ENCODE measurements around the gene RFXANK. TPM values are rescaled to one million over a fixed set of nuclear protein-coding genes. Genes with fewer than 3 reads are reported as not detected.

RFXANK gene
- total RNA-seq, 1 donor from 2014 or later: 134 TPM

DNA sequence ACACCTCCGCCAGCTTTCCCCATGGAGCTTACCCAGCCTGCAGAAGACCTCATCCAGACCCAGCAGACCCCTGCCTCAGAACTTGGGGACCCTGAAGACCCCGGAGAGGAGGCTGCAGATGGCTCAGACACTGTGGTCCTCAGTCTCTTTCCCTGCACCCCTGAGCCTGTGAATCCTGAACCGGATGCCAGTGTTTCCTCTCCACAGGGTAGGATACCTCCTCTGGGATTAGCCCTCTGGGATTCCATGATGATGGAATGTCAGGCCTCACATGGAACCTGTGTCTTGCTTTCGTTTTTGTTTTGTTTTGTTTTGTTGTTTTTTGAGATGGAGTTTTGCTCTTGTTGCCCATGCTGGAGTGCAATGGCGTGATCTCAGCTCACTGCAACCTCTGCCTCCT is 1.9 kb downstream of the RFXANK start:
- Mint-ChIP-seq H3K36me3 (ENCODE audit: insufficient read depth) (peaks cover 9% of the 10 kb centered on the region), H3K27me3 (no peaks in the 10 kb centered on the region), H3K4me1 (ENCODE audit: low read depth) (peaks cover 14% of the 10 kb centered on the region), H3K27ac (no peak overlapping the region), H3K9me3 (ENCODE audit: low read depth) (no peaks in the 10 kb centered on the region), H3K4me3 (ENCODE audit: low read depth) (peak overlapping the region; percentile 98)
- no peak for DNase-seq (ENCODE audit: low spot score, unreplicated experiment)
- no peak for TF ChIP-seq CTCF (IDR thresholded peaks at IDR 0.05; ENCODE audit: unreplicated experiment)

DNA sequence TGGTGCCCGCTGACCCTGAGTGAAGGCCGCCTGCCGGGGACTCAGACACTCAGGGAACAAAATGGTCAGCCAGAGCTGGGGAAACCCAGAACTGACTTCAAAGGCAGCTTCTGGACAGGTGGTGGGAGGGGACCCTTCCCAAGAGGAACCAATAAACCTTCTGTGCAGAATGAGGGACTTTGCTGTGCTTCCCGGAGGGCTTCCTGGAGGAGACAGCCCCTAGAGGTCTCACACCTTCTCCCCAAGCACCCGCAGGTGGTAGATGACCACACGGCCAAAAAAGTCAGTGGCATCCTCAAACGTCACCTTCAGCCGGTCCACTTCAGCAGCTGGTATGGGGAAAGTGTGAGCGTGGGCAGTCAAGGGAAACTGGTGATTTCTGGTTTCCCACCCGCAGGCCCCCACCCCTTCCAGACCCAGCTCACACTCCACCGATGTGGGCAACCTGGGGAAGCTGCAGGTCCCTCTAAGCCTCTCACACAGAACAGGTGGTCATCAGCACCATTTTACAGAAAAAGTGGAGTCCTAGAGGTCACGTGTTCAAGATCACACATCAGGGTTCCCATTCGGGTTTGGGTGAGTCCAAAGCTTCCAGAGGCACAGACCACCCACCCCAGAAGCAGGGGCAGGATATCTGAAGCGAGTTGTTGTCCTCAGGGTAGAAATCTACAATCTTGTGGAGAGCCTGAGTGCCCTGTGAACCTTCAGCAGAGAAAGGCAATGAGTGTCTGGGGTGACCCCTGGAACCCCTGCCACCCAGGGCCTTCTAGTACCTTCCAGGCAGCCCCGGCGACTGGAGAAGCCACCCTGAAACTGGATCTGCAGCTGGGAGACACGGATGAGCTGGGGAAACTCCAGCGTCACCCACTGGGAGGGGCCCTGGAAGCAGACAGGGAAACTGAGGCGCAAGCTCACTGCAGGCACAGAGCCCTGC is 9.9 kb downstream of the RFXANK start:
- no peak for DNase-seq (ENCODE audit: low spot score, unreplicated experiment)
- no peak overlapping the region for H3K27ac Mint-ChIP-seq
- H3K4me3 Mint-ChIP-seq (ENCODE audit: low read depth): peak overlapping the region; percentile 83
- peaks cover 6% of the 10 kb centered on the region for H3K4me1 Mint-ChIP-seq (ENCODE audit: low read depth)
- peaks cover 5% of the 10 kb centered on the region for H3K36me3 Mint-ChIP-seq (ENCODE audit: insufficient read depth)
- TF ChIP-seq CTCF (IDR thresholded peaks at IDR 0.05; ENCODE audit: unreplicated experiment): no peak
- H3K27me3 Mint-ChIP-seq: peaks cover 22% of the 10 kb centered on the region
- H3K9me3 Mint-ChIP-seq (ENCODE audit: low read depth): no peaks in the 10 kb centered on the region

DNA sequence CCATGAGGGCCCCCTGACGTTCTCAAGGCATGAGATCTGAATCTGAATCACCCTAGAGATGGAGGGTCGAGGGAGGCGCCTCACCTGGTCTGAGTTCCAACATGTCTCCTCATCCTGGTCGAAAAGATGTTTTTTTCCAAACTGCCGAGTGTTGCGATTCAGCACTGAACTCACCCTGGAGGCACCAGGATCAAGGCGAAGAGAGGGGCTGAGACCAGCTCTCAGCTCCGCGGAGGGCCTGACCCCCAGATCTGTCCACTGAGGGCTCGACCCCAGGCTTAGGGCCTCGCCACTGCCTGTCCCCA is 10.6 kb downstream of the RFXANK start:
- Mint-ChIP-seq H3K4me3 (ENCODE audit: low read depth) (peak overlapping the region; percentile 83), H3K36me3 (ENCODE audit: insufficient read depth) (peaks cover 5% of the 10 kb centered on the region), H3K9me3 (ENCODE audit: low read depth) (no peaks in the 10 kb centered on the region), H3K4me1 (ENCODE audit: low read depth) (peaks cover 6% of the 10 kb centered on the region), H3K27ac (no peak overlapping the region), H3K27me3 (peaks cover 29% of the 10 kb centered on the region)
- DNase-seq (ENCODE audit: low spot score, unreplicated experiment): no peak
- no peak for TF ChIP-seq CTCF (IDR thresholded peaks at IDR 0.05; ENCODE audit: unreplicated experiment)

GRCh38 chr19:19203012-19203856 is 11.2 kb downstream of the RFXANK start, which contains the start of gene NR2C2AP:
NR2C2AP (minus strand) TSS chr19:19203414; CDS start chr19:19203060, 354 bp downstream.
- Mint-ChIP-seq H3K27me3 (peaks cover 31% of the 10 kb centered on the region), H3K4me1 (ENCODE audit: low read depth) (peaks cover 6% of the 10 kb centered on the region), H3K9me3 (ENCODE audit: low read depth) (no peaks in the 10 kb centered on the region), H3K4me3 (ENCODE audit: low read depth) (peak within 1 kb of the TSS; percentile 83), H3K27ac (peak within 1 kb of the TSS; percentile 80), H3K36me3 (ENCODE audit: insufficient read depth) (peaks cover 4% of the 10 kb centered on the region)
- DNase-seq (ENCODE audit: low spot score, unreplicated experiment): peak; percentile 61
- no peak for TF ChIP-seq CTCF (IDR thresholded peaks at IDR 0.05; ENCODE audit: unreplicated experiment)

GRCh38 chr19:19204181-19204580 is 12.1 kb downstream of the RFXANK start:
- DNase-seq (ENCODE audit: low spot score, unreplicated experiment): no peak
- Mint-ChIP-seq H3K4me1 (ENCODE audit: low read depth) (peaks cover 6% of the 10 kb centered on the region), H3K9me3 (ENCODE audit: low read depth) (no peaks in the 10 kb centered on the region), H3K4me3 (ENCODE audit: low read depth) (peak overlapping the region; percentile 83), H3K27me3 (peaks cover 33% of the 10 kb centered on the region), H3K36me3 (ENCODE audit: insufficient read depth) (peaks cover 2% of the 10 kb centered on the region), H3K27ac (peak overlapping the region; percentile 80)
- TF ChIP-seq CTCF (IDR thresholded peaks at IDR 0.05; ENCODE audit: unreplicated experiment): no peak
